ENCODE measurements around the gene SAPCD2.
"Not testable (repeated sequence)": the region's sequence is repeated elsewhere in the genome, so short reads cannot be mapped to it uniquely, and the experiment has no call there.

SAPCD2 gene

GRCh38 chr9:137062798-137063197 is 7.6 kb downstream of the SAPCD2 start:
- not testable (repeated sequence) for DNase-seq

- DNase-seq: no peak
Measured at GRCh38 chr9:137062384-137062783, 8.0 kb downstream of the SAPCD2 start.

DNA sequence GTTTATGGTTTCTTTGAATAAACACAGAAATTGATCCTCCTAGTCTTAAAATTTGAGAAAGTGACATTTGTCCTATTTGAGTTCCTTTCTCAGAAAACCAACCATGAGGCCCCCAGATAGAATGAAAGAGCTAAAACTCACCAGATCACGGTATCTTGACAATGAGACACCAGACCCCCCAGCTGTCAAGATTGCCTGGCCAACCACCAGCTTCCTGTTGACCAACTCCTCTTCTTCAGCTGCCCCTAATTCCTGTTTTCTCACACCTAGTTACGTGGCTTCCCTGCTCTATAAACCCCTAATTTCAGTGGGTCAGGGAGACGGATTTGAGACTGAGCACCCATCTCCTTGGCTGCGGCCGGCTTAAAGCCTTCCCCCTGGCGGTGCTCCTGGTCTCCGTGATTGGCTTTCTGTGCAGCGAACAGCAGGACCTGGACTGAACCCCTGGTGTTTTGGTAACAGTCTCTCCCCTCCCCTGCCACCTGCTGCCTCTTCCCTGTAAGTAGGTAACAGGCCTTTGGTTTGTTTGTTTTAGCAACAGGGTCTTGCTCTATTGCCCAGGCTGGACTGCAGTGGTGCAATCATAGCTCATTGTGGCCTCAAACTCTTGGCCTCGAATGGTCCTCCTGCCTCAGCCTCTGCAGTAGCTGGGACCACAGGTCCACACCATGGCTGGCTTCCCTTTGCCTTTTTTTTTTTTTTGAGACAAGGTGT is 11.7 kb downstream of the SAPCD2 start:
- DNase-seq: no peak

DNA sequence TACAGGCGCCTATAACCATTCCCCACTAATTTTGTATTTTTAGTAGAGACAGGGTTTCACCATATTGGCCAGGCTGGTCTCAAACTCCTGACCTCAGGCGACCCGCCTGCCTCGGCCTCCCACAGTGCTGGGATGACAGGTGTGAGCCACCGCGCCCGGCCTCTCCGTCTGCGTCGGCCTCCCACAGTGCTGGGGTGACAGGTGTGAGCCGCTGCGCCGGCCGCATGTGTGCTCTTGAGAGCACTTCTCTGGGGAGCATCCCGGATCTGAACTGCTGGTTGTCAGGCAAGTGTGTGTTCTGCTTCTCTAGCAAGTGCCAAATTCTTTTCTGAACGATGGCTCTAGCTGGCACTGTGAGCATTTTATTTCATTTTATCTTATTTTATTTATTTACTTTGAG is 12.8 kb downstream of the SAPCD2 start:
- no peak for DNase-seq

- DNase-seq: no peak
Measured at GRCh38 chr9:137056739-137057415, 13.5 kb downstream of the SAPCD2 start.

DNA sequence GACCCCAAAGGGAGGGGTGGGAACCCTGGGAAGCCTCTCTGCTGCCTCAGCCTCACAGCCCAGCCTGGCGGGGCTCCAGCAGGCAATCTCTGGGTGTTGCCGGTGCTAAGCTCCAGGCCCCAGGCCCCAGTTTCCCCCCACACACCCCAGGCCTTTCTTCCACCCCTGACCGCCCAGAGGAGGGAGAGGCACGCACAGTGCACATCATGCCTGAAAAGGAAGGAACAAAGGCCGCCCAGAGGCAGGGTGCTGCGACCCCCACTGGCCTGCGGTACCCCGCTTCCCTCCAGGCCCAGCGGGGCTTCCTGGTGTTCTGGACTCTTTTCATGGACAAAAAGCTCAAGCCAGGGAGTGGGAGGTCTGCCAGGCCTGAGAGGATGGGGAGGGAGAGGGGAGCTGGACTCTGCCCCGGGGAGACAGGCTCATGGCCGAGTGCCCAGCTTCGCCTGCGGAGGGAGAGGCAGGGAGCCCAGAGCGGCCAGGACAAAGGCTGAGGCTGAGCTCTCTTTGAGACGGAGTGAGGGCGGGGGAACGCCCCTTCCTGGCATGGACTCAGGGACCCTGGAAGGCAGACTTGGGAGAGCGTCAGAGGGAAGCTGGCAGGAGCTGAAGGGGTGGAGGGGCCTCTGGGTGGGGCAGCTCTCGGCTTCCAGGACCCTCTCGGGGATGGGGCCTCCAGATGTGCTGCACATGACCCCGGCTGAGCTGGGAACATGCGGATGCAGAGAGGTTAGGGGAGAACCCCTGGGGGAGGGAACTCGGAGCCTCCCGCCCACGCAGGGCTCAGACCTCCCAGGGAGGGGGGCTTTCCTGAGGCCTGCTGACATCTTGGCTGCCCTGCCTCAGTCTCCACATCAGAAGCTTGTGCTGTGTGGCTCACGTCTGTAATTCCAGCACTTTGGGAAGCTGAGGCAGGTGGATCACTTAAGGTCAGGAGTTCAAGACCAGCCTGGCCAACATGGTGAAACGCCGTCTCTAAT is 14.7 kb downstream of the SAPCD2 start:
- no peak for DNase-seq

DNA sequence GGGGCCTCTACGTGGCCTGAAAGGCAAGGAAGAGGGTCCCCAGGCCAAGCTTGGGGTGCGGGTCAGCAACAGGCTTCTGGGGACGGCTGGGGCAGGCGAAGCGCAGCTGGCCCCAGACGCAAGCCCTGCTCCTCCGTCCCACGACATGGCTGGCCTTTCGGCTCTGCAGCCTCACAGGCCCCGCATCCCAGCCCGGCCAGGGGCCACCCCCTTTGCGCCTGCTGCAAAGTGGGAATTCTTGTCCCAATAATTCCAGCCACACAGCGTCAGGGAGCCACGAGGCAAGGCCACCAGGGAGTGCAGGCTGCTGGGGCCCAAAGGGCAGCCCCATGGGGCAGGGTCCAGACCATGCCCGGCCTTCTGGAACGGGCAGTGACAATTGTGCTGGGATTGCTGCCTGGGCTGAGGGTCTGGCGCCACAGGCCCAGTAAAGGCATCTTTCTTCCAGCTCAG is 15.4 kb downstream of the SAPCD2 start:
- DNase-seq: no peak

GRCh38 chr9:137053944-137054931 is 16.1 kb downstream of the SAPCD2 start, which contains the start of gene ENTPD2:
Gene ENTPD2, minus strand, starts transcription at chr9:137054061. Its CDS starts 64 bp downstream, at chr9:137053997.
- DNase-seq: peak; percentile 62

DNA sequence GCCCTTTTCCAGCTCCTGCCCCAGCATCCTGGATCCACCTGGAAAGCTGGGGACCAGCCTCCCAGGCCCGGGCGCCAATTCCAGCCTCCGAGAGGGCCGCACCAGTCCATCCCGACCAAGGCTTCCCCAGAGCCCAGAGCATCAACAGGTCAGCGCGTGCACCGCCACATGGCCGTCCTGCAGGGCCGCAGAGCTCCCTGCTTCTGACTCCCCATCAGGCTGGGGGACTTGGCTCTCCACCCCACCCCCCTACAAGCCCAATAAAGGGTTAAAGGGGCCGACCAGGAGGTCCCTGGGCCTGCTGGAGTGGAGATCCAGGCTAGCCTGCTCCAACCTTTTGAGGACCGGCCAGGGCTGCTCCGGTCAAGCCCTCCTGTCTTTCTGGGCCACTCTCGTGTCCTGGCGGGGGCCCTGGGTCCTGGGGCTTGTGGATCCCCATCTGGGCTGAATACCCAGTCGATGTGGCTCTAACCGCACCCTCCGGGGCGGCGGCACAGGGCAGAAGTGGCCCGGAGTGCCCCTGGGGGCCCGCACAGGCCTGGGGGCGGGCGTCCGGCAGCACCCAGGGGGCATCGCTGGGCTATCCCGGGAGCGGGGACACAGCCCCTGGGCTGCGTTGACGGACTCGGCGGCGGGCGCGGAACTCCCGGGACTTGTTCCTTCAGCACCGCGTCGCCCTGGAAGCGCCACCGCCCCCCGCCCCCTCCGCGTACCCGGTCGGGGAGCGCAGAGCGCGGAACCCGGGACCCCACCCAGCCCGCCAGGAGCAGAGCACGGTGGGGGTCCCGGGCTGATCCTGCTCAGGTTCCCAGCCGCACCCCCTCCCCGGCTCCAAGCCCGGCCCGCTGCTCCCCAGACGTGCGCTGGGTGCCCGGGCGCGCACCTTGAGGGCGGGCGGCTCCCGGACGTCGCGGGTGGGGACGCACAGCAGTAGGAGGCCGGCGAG is 17.1 kb downstream of the SAPCD2 start:
- DNase-seq: no peak

DNA sequence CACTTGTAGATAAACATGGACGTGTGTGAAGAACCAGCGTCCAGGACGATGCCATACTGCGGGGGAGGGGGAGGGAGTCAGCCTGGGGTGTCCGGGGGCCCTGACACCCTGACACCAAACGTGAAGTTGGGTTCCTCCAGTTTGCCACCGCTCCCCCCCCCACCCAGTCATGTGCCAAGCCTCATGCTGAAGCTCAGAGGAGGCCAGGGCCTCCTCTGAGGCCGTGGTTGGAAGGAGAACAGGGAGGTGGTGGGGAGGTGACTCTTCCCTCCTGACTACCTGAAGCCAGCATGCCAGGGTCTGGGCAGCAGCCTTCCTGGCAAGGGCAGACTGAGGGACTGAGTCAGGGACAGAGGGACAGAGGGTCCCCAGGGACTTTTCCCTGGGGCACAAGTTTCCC is 18.1 kb downstream of the SAPCD2 start:
- no peak for DNase-seq

- DNase-seq: no peak
Measured at GRCh38 chr9:137051145-137051724, 19.1 kb downstream of the SAPCD2 start.

DNA sequence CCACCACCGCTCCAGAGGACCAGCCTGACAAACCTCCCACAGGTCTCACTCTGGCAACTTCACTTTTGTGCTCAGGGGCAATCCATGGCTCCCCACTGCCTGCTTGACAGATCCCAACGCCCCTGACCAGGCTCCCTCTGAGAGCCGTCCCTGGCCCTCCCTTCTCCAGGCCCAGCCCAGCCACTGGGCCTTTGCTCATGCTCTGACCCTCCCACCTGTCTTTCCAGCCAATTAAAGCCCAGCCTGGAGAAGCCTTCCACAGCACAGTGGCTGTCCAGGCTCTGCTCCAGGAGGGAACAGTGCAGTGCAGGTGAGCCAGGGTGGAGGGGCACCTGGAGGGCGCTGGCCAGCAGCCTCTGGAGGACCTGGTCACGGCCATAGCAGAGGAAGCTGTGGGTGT is 19.8 kb downstream of the SAPCD2 start:
- no peak for DNase-seq

DNA sequence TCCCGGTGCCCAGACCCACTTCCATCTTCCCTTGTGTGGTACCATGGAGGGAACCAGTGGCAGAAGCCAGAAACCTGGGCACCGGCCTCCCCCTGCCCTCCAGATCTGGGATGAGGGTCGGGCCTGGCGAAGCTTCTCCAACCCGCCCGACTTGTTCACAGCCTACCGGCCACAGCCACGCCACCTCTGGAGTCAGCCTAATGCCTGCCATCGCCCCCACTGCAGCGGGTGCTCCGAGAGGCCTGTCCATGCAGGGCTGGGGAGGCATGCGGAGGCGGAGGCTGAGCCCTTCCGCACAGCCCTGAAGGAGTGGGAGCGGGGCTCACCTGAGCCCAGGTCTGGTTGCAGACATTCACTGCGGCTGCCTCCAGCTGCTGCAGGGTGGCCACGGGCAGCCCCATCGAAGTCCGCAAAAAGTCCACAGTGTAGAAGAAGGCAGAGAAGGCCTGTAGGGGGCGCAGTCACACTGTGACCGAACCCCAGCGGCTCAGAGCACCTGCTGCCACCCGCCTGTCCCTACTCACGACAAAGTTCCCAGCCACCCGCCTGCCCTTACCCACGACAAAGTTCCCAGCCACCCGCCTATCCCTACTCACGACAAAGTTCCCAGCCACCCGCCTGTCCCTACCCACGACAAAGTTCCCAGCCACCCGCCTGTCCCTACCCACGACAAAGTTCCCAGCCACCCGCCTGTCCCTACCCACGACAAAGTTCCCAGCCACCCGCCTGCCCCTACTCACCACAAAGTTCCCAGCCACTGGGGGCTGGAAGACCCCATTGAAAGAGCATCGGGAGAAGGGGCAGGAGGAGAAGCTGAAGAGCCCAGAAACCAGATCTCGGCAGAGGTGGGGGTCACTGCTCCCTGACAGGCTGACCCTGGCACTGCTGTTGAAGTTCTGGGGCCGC is 20.6 kb downstream of the SAPCD2 start:
- DNase-seq: peak; percentile 88

GRCh38 chr9:137048655-137049543 is 21.5 kb downstream of the SAPCD2 start:
- DNase-seq: no peak

DNA sequence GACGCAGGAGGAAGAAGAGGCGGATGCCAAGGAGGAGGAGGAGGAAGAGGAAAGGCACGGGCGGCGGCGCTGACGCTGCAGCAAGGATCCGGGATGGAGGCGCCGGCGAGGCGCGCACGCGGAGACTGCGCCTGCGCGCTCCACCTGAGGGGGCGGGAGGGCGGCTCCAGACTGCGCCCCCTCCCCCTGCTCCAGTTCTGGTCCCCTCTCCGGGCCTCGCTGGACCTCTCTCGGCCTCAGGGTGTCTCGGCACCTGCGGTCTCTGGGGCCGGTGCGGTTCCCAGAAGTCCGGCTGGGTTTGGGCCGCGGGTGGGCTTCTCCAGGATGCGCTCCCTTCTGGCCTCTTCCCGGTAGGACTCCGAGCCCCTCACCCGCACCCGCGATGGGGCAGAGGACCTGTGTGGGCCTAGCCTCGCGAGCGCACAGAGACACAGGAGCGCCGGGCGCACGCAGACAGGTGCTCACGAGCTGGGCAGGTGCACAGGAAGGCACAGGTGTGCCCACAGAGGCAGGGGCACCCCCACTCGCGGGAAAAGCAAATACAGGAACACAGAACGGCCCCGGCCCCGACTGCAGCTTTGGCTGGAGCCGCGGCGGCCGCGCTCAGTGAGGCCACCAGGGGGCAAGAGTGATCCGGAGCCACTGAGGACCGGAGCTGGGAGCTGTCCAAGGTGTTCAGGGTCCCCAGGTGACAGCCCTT is 24.1 kb downstream of the SAPCD2 start, which contains the start of gene NPDC1:
NPDC1 (minus strand) TSS at position 90 of the 700 bp plus-strand sequence. CDS start 188 bp downstream, outside the sequence.
- DNase-seq: peak; percentile 90

- peak; percentile 37 for DNase-seq
Measured at GRCh38 chr9:137045294-137046087, 24.9 kb downstream of the SAPCD2 start.
